ENCODE results near the gene SMAD5.

DNA sequence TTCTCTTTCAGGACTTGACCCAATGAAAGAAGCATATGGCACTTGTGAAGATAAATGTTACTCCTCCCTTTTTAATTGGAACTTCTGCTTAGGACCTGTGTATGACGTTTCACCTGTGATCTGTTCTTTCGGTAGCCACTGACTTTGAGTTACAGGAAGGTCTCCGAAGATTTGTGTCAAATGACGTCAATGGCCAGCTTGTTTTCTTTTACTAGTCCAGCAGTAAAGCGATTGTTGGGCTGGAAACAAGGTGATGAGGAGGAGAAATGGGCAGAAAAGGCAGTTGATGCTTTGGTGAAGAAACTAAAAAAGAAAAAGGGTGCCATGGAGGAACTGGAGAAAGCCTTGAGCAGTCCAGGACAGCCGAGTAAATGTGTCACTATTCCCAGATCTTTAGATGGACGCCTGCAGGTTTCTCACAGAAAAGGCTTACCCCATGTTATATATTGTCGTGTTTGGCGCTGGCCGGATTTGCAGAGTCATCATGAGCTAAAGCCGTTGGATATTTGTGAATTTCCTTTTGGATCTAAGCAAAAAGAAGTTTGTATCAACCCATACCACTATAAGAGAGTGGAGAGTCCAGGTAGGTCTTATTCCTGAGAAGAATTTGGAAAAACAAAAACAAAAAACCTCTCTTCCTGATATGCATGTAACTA, 21.1 kb downstream of the SMAD5 start:
- TF ChIP-seq TAF1 (IDR thresholded peaks at IDR 0.05; ENCODE audit: borderline replicate concordance, insufficient read depth, low read length) (no peak), SIN3A (IDR thresholded peaks at IDR 0.05; ENCODE audit: borderline replicate concordance, insufficient read depth, low read length) (no peak), POLR2AphosphoS5 (IDR thresholded peaks at IDR 0.05; ENCODE audit: low read depth, low read length) (no peak), FOXP2 (optimal IDR thresholded peaks at IDR 0.05; ENCODE audit: borderline replicate concordance, extremely low read depth, extremely low read length, insufficient read depth) (no peak)
- TF ChIP-seq, protein P1, sequence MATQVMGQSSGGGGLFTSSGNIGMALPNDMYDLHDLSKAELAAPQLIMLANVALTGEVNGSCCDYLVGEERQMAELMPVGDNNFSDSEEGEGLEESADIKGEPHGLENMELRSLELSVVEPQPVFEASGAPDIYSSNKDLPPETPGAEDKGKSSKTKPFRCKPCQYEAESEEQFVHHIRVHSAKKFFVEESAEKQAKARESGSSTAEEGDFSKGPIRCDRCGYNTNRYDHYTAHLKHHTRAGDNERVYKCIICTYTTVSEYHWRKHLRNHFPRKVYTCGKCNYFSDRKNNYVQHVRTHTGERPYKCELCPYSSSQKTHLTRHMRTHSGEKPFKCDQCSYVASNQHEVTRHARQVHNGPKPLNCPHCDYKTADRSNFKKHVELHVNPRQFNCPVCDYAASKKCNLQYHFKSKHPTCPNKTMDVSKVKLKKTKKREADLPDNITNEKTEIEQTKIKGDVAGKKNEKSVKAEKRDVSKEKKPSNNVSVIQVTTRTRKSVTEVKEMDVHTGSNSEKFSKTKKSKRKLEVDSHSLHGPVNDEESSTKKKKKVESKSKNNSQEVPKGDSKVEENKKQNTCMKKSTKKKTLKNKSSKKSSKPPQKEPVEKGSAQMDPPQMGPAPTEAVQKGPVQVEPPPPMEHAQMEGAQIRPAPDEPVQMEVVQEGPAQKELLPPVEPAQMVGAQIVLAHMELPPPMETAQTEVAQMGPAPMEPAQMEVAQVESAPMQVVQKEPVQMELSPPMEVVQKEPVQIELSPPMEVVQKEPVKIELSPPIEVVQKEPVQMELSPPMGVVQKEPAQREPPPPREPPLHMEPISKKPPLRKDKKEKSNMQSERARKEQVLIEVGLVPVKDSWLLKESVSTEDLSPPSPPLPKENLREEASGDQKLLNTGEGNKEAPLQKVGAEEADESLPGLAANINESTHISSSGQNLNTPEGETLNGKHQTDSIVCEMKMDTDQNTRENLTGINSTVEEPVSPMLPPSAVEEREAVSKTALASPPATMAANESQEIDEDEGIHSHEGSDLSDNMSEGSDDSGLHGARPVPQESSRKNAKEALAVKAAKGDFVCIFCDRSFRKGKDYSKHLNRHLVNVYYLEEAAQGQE (IDR thresholded peaks at IDR 0.05; ENCODE audit: insufficient read depth in 1 of 2, low read depth in 2 of 2, low read length in 2 of 2), result no peak

All from PFSK-1 (cell line).